Glutamatergic neuron (in vitro differentiated cells): ENCODE data around the gene IFI6. TPM values are rescaled to one million over a fixed set of nuclear protein-coding genes. Genes with fewer than 3 reads are reported as not detected.
"Not testable (repeated sequence)": the region's sequence is repeated elsewhere in the genome, so short reads cannot be mapped to it uniquely, and the experiment has no call there.

Experiments
- DNase-seq: peaks from one replicate; pipeline ENCODE4 v3.0.0; 2022
- H3K27ac Mint-ChIP-seq: one replicate; pipeline ENCODE4 v1.8.0; 2020; ENCODE audit warnings: mild to moderate bottlenecking, mixed read lengths, inconsistent platforms; ENCODE audit not compliant: unreplicated experiment
- H3K27me3 Mint-ChIP-seq: one replicate; pipeline ENCODE4 v1.8.0; 2020; ENCODE audit warnings: mild to moderate bottlenecking, moderate library complexity, mixed read lengths, inconsistent platforms; ENCODE audit not compliant: unreplicated experiment
- H3K36me3 Mint-ChIP-seq: one replicate; pipeline ENCODE4 v1.8.0; 2020; ENCODE audit warnings: mild to moderate bottlenecking, mixed read lengths, inconsistent platforms; ENCODE audit not compliant: unreplicated experiment
- H3K4me1 Mint-ChIP-seq: one replicate; pipeline ENCODE4 v1.8.0; 2020; ENCODE audit warnings: mild to moderate bottlenecking, low read depth, mixed read lengths, inconsistent platforms; ENCODE audit not compliant: unreplicated experiment
- H3K4me3 Mint-ChIP-seq: one replicate; pipeline ENCODE4 v1.8.0; 2020; ENCODE audit warnings: mild to moderate bottlenecking, mixed read lengths, inconsistent platforms; ENCODE audit not compliant: unreplicated experiment
- H3K9me3 Mint-ChIP-seq: one replicate; pipeline ENCODE4 v1.8.0; 2020; ENCODE audit warnings: mild to moderate bottlenecking, moderate library complexity, mixed read lengths, inconsistent platforms; ENCODE audit not compliant: unreplicated experiment
- CTCF ChIP-seq: fragments of 200-600 bp; sonication (generic); IDR thresholded peaks from one replicate; pipeline ENCODE4 v1.5.0; 2021; ENCODE audit not compliant: partially characterized antibody, unreplicated experiment
- total RNA-seq: library from RNA; stranded (reverse); fragmentation: NEBNext Ultra II Directional; extraction: Animal tissue kit (Norgen Biotek cat#: 25700); gene quantifications from one replicate; pipeline ENCODE4 v1.2.1, GENCODE V29; 2021; ENCODE audit not compliant: unreplicated experiment

Gene IFI6
- total RNA-seq, 1 donor from 2014 or later = 1.4 TPM

DNA sequence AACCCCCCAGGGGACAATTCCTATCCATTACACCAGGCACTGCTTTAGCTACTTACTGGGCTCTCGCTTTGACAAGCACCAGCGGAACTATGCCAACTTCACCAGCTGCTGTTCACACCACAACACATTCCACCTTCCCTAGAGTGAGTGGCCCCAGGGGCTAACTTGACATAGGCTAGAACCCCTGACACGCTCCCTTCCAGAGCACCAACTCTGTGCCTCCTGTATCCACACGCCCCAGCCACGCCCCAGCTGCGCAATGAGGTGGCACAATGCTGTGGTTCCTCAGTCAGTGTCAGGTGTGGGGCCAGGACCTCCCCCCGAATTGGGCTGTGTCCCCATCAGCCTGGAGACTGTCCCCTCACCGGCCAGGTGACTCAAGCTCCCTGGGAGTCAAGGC lies 25.3 kb downstream of the IFI6 start:
- TF ChIP-seq CTCF = no peak
- no peak for DNase-seq
- peaks cover 2% of the 10 kb centered on the region for H3K9me3 Mint-ChIP-seq
- H3K4me1 Mint-ChIP-seq = no peaks in the 10 kb centered on the region
- H3K4me3 Mint-ChIP-seq = no peak overlapping the region
- H3K36me3 Mint-ChIP-seq = no peaks in the 10 kb centered on the region
- H3K27me3 Mint-ChIP-seq = peaks cover 2% of the 10 kb centered on the region
- no peak overlapping the region for H3K27ac Mint-ChIP-seq

GRCh38 chr1:27645071-27645415 lies 26.9 kb downstream of the IFI6 start:
- Mint-ChIP-seq H3K36me3 (no peaks in the 10 kb centered on the region), H3K27ac (no peak overlapping the region), H3K27me3 (peaks cover 2% of the 10 kb centered on the region), H3K9me3 (peaks cover 2% of the 10 kb centered on the region), H3K4me3 (no peak overlapping the region), H3K4me1 (no peaks in the 10 kb centered on the region)
- TF ChIP-seq CTCF = no peak
- DNase-seq = no peak

DNA sequence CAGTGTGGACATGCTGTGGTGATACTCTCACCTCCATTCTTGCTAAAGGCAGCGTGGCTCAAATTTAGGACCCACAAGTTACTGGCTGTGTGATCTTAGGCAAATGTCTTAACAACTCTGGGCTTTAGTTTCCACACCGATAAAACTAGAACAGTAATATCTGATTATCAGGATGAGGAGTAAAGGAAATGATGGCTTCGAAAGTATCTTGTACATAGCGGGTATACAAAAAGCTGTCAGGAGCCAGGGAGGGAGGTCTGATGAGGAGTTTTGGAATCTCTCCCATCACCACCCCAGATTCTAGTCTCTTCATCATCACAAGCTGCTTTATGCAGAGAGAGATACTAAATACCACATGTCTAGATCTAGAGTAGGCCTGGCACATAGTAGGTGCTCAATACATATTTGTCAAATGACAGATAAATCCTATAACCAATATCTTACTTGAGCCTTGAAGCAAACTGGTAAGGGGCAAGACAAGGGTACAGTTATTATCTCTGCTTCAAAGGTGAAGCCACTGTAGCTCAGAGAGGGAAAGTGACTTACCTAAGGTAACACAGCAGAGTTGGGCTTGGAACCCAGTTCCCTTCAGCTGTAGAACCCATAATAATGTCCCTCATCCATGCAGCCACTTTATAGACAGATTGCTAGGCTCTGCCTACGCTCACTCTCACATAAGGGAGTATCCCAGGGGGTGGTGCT lies 27.5 kb downstream of the IFI6 start:
- peaks cover 2% of the 10 kb centered on the region for H3K27me3 Mint-ChIP-seq
- no peak overlapping the region for H3K4me3 Mint-ChIP-seq
- no peaks in the 10 kb centered on the region for H3K36me3 Mint-ChIP-seq
- DNase-seq = no peak
- TF ChIP-seq CTCF = no peak
- H3K27ac Mint-ChIP-seq = no peak overlapping the region
- no peaks in the 10 kb centered on the region for H3K9me3 Mint-ChIP-seq
- H3K4me1 Mint-ChIP-seq = no peaks in the 10 kb centered on the region

- no peaks in the 10 kb centered on the region for H3K4me1 Mint-ChIP-seq
- TF ChIP-seq CTCF = peak; percentile 84
- H3K4me3 Mint-ChIP-seq = no peak overlapping the region
- no peak overlapping the region for H3K27ac Mint-ChIP-seq
- peaks cover 2% of the 10 kb centered on the region for H3K27me3 Mint-ChIP-seq
- no peaks in the 10 kb centered on the region for H3K36me3 Mint-ChIP-seq
- DNase-seq = peak; percentile 67
- no peaks in the 10 kb centered on the region for H3K9me3 Mint-ChIP-seq
These were observed 28.2 kb downstream of the IFI6 start for GRCh38 chr1:27643600-27644368.

GRCh38 chr1:27640514-27640913 lies 31.5 kb downstream of the IFI6 start:
- H3K4me3 Mint-ChIP-seq, H3K27ac Mint-ChIP-seq, H3K4me1 Mint-ChIP-seq, H3K27me3 Mint-ChIP-seq, H3K36me3 Mint-ChIP-seq, DNase-seq, H3K9me3 Mint-ChIP-seq: not testable (repeated sequence)
